Gastroesophageal sphincter (tissue), 3 donors: ENCODE measurements around the gene CEP72.

ENCODE experiments used
- CTCF ChIP-seq, 4 experiments: fragments of 200-600 bp in 2 of 4; fragments of 450-650 bp in 2 of 4; sonication (generic) in 1 of 4; IDR thresholded peaks; one replicate each; pipeline ENCODE4 v1.5.1; 2017 to 2019; ENCODE audit warnings: antibody characterized with exemption in 4 of 4, mild to moderate bottlenecking in 2 of 4, moderate library complexity in 2 of 4
- EP300 ChIP-seq: sonication (generic); formaldehyde crosslinking; IDR thresholded peaks from one replicate; pipeline ENCODE4 v1.6.1; 2017; ENCODE audit warnings: antibody characterized with exemption, mild to moderate bottlenecking
- POLR2A ChIP-seq, 2 donors: fragments of 450-650 bp; IDR thresholded peaks; one replicate each; pipeline ENCODE4 v1.6.1; 2017; ENCODE audit warnings: antibody characterized with exemption in 2 of 2, mild to moderate bottlenecking in 2 of 2, moderate library complexity in 1 of 2

GRCh38 chr5:654071-654778 is 42.1 kb downstream of the CEP72 start:
- TF ChIP-seq POLR2A (IDR thresholded peaks at IDR 0.05) (no peak), CTCF (IDR thresholded peaks at IDR 0.05) (no peak), EP300 (no peak)
